NB4 (cell line): ENCODE results near the gene TARBP1.
"Not testable (repeated sequence)": the region's sequence is repeated elsewhere in the genome, so short reads cannot be mapped to it uniquely, and the experiment has no call there.

Source experiments
- DNase-seq: peaks from one replicate; pipeline ENCODE4 v3.0.0; 2010; ENCODE audit warnings: low read depth
- H3K4me3 ChIP-seq: one replicate; pipeline ENCODE4 v1.5.1; 2011; ENCODE audit warnings: mild to moderate bottlenecking, low read depth, low read length, moderate library complexity
- MYC ChIP-seq: IDR thresholded peaks from 2 replicates; pipeline ENCODE4 v1.6.1; 2011; ENCODE audit warnings: low read depth, low read length
- POLR2A ChIP-seq: IDR thresholded peaks from 2 replicates; pipeline ENCODE4 v1.6.1; 2011; ENCODE audit warnings: mild to moderate bottlenecking; ENCODE audit not compliant: insufficient read length; ENCODE audit errors: extremely low read depth
- TF ChIP-seq, protein P1 (sequence below): IDR thresholded peaks from 2 replicates; pipeline ENCODE4 v1.6.1; 2011; ENCODE audit warnings: low read depth, low read length
- TF ChIP-seq, protein P2 (sequence below): IDR thresholded peaks from one replicate; pipeline ENCODE4 v1.5.1; 2012; ENCODE audit warnings: low read depth, low read length

The TARBP1 gene

DNA sequence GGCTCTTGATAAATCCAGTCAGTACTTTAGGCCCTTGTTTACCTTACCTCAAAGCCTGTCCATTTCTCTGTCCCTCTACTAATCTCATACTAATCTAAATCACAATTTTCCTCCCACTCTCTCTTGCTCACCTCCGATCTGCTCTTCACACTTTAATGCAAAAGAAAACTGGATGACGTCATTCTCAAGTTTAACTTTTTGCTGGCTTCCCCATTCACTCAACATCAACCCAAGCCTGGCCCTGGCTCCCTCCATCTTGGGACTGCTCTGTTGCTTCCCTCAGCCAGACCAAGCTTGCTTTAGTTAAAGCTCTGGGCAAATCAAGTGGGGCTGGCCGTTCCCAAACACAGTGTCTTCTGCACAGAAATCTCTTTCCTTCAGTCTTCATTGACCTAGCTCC is 76.0 kb downstream of the TARBP1 start:
- H3K4me3 ChIP-seq = no peak overlapping the region
- TF ChIP-seq, protein P1, sequence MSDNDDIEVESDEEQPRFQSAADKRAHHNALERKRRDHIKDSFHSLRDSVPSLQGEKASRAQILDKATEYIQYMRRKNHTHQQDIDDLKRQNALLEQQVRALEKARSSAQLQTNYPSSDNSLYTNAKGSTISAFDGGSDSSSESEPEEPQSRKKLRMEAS = no peak
- TF ChIP-seq MYC (no peak), POLR2A (no peak)
- TF ChIP-seq, protein P2, sequence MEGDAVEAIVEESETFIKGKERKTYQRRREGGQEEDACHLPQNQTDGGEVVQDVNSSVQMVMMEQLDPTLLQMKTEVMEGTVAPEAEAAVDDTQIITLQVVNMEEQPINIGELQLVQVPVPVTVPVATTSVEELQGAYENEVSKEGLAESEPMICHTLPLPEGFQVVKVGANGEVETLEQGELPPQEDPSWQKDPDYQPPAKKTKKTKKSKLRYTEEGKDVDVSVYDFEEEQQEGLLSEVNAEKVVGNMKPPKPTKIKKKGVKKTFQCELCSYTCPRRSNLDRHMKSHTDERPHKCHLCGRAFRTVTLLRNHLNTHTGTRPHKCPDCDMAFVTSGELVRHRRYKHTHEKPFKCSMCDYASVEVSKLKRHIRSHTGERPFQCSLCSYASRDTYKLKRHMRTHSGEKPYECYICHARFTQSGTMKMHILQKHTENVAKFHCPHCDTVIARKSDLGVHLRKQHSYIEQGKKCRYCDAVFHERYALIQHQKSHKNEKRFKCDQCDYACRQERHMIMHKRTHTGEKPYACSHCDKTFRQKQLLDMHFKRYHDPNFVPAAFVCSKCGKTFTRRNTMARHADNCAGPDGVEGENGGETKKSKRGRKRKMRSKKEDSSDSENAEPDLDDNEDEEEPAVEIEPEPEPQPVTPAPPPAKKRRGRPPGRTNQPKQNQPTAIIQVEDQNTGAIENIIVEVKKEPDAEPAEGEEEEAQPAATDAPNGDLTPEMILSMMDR = no peak
- DNase-seq = no peak

DNA sequence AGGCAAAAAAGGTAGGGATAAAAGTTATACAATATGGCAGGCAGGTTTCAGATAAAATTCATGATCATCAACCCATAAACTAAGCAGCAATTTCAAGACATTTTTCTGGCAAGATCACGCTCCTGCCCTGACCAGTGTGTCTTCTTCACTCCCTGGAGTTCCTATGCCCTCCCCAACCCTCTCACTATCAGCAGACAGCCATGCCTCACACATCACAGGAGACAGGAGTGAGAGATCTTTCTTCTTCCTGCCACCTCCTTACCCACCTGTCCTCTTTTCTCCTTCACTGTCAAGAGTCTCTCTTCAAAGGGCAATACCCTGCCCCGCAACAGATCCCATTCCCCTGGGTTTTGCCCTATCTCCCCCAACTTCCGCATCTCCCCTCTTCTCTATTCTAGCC is 77.3 kb downstream of the TARBP1 start:
- TF ChIP-seq MYC (no peak), POLR2A (no peak)
- TF ChIP-seq, protein P2 = no peak
- TF ChIP-seq, protein P1 = no peak
- H3K4me3 ChIP-seq = no peak overlapping the region
- no peak for DNase-seq

DNA sequence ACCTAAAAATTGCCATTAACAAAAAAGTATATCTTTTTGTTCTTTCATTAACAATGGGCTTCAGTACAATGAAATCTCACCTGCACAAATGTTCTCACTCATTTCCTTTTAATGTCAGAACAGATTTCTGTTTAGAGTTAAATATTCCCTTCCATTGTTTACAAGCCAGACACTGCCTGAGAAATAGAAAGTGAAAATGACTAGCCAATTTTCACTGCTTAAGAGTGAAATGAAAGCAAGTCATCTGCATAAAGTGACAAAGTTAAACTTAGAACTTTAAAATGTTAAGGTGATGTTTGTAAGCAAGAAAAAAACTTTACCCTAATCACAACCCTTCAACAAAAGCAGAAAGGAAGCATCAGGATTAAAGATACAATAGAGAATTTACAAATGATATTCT is 78.2 kb downstream of the TARBP1 start:
- TF ChIP-seq, protein P1 = no peak
- TF ChIP-seq POLR2A = no peak
- TF ChIP-seq, protein P2 = no peak
- no peak for TF ChIP-seq MYC
- no peak for DNase-seq
- H3K4me3 ChIP-seq = no peak overlapping the region

DNA sequence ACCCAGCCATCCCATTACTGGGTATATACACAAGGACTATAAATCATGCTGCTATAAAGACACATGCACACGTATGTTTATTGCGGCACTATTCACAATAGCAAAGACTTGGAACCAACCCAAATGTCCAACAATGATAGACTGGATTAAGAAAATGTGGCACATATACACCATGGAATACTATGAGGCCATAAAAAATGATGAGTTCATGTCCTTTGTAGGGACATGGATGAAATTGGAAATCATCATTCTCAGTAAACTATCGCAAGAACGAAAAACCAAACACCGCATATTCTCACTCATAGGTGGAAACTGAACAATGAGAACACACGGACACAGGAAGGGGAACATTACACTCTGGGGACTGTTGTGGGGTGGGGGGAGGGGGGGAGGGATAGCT is 79.5 kb downstream of the TARBP1 start:
- not testable (repeated sequence) for H3K4me3 ChIP-seq, DNase-seq

DNA sequence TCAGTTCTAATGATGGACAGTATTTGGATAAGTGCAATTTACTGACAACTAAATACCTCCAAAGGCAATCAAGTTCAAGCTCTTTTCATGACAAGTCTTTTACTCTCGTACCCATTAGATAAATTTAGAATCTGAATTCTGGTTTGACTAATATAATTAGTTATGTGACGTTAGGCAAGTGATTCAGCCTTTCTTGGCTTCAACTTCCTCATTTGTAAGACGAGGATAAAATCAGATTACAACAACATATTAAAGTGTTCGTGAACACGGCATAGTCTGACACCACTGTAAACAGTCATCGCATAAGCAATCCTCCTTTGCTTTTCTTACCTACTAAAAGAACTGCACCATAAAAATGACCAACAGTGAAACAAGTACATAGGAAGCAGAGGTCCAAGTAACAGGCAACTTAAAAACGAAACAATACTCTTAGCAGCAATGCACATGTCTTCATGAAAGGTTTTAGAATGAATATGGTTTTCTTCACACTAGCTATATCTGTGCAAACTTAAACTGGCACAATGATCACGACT is 80.1 kb downstream of the TARBP1 start:
- peak overlapping the region; percentile 25 for H3K4me3 ChIP-seq
- TF ChIP-seq, protein P2 = no peak
- peak; percentile 69 for DNase-seq

DNA sequence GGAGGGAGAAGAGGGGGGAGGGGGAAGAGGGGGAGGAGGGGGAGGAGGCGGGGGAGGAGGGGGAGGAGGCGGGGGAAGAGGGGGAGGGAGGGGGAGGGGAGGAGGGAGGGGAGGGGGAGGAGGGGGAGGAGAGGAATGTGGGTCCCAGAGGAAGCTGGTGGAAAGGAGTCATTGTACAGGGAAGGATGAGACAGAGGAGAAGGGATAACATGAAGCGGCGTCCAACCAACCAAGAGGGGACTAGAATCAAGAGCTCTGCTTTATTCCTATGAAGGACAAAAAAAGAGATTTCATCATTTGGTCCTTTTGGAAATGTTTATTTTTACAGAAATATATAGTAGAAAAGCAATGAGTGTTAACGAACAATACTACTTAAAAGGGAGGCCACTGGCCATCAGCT is 81.2 kb downstream of the TARBP1 start:
- no peak for DNase-seq
- H3K4me3 ChIP-seq = no peak overlapping the region
- TF ChIP-seq, protein P2 = no peak
- TF ChIP-seq, protein P1 = no peak
- TF ChIP-seq MYC = no peak
- TF ChIP-seq POLR2A = no peak
